H54 (cell line): ENCODE results near the gene SLC30A3.
"Not testable (repeated sequence)": the region's sequence is repeated elsewhere in the genome, so short reads cannot be mapped to it uniquely, and the experiment has no call there.

ENCODE experiments used
- DNase-seq: peaks from one replicate; pipeline ENCODE4 v3.0.0; 2011; ENCODE audit warnings: low spot score, mixed read lengths; ENCODE audit not compliant: insufficient read length
- FAIRE-seq: peaks from 3 replicates; lab custom pipeline; 2011; peaks lifted over from hg19 to GRCh38; lab: Jason Lieb, UNC
- POLR2A ChIP-seq: IDR thresholded peaks from 2 replicates; pipeline ENCODE4 v1.6.1; 2011; ENCODE audit warnings: low read depth, mild to moderate bottlenecking, low read length

The SLC30A3 gene

GRCh38 chr2:27275211-27276150, 12.6 kb upstream of the SLC30A3 start, which contains the start of gene DNAJC5G:
Gene DNAJC5G, plus strand, starts transcription at chr2:27275433. Its CDS starts 1,296 bp downstream, at chr2:27276729.
- FAIRE-seq: no peak
- no peak for TF ChIP-seq POLR2A

DNA sequence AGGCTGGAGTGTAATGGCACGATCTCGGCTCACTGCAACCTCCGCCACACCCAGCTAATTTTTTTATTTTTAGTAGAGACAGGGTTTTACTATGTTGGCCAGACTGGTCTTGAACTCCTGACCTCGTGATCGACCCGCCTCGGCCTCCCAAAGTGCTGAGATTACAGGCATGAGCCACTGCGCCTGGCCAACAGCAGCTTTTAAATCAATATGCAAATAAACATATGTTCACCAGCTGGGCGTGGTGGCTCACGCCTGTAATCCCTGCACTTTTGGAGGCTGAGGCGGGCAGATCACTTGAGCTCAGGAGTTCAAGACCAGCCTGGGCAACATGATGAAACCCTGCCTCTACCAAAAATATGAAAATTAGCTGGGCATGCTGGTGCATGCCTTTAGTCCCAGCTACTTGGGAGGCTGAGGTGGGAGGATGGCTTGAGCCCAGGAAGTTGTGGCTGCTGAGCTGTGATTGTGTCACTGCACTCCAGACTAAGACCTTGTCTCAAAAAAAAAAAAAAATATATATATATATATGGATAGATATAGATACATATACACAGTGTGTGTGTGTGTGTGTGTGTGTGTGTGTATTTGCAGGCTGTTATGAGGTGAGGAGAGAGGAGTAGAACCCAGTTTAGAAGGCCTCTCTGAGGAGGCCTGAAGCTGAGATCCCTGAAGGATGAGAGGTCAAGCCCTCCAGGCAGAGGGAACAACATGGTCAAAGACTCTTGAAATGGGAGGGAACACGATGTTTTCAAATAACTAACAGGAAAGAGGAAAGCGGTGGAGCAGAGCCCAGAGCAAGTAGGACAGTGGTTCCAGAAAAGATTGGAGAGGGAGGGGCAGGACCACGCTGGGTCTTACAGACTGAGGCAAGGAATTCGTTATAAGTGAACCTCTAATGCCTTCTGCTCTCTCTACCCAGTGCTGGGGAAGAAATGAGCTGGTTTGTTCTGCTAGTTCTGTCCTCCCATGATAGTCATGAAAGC, 10.0 kb upstream of the SLC30A3 start:
- not testable (repeated sequence) for FAIRE-seq

More at GRCh38 chr2:27275211-27276150, 12.6 kb upstream of the SLC30A3 start, which contains the start of gene DNAJC5G:
- DNase-seq: no peak

GRCh38 chr2:27271631-27272340, 8.9 kb upstream of the SLC30A3 start:
- FAIRE-seq: no peak

More for the DNA sequence above, 10.0 kb upstream of the SLC30A3 start:
- DNase-seq: not testable (repeated sequence)

GRCh38 chr2:27270670-27271069, 7.8 kb upstream of the SLC30A3 start:
- no peak for TF ChIP-seq POLR2A
- no peak for FAIRE-seq
- DNase-seq: no peak

More at GRCh38 chr2:27271631-27272340, 8.9 kb upstream of the SLC30A3 start:
- no peak for TF ChIP-seq POLR2A
- no peak for DNase-seq

DNA sequence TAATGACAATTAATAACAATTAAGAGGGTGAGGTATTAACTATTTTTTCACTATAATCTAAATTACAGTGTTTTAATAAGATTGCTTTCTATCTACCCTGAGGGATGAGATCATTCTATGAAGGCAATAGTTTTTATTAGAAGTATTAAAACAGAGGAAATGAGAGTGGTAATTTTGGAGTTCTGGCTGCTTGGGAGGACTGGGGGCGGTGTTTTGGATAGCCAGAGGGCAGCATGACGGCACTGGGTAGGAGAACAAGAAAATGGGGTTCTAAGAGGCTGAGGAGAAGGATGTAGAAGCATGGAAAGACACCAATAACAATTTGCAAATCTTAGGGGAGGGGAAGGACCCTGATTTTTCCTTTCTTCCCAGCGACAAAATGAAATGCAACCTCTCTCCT, 7.3 kb upstream of the SLC30A3 start:
- DNase-seq (no peak), FAIRE-seq (no peak)
- no peak for TF ChIP-seq POLR2A

- FAIRE-seq, DNase-seq: not testable (repeated sequence)
Measured at GRCh38 chr2:27268296-27268695, 5.4 kb upstream of the SLC30A3 start.

GRCh38 chr2:27265536-27265870, 2.7 kb upstream of the SLC30A3 start:
- FAIRE-seq (no peak), DNase-seq (no peak)
- TF ChIP-seq POLR2A: no peak

DNA sequence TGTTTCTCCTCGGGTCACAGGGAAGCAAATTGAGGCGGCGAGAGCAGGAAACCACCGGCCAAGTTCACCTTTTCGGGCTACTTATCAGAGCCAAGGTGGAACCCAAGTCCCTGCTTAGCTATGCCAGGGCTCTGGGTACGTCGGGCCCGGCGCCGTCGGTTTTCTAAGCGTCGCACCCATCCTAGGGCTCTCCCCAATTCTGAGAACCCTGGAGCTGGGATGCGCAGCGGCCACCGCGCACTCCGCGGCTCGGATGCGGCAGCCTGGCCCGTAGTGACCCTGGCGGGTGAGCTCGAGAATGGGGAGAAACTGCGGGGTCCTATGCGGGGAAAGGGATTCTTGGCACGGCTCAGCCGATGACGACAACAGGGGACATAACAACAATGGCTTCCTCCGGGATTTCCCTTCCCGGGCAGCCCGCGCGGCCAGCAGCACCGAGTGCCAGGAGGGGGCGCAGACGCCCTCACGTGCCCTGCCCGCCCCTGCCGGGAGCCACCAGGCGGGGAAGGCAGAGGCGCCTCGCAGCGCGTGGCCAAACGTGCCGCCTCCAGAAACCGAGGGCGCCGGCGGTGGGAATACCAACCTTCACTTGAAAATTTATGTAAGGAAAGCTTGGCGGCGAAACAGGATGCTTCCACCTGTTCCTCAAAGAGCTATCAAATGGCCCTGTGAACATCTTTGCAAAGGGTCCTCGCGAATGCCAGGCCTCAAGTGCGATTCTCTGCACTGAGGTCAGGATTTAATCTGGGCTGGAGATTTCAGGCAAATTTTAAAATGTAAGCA, 2.1 kb upstream of the SLC30A3 start:
- DNase-seq (no peak), FAIRE-seq (no peak)
- TF ChIP-seq POLR2A: no peak

GRCh38 chr2:27264253-27264752, 1.5 kb upstream of the SLC30A3 start:
- DNase-seq: no peak
- TF ChIP-seq POLR2A: no peak
- no peak for FAIRE-seq

GRCh38 chr2:27263287-27264252, 723 bp upstream of the SLC30A3 start:
- no peak for FAIRE-seq

GRCh38 chr2:27261926-27262298, 935 bp downstream of the SLC30A3 start:
- FAIRE-seq (no peak), DNase-seq (no peak)
- TF ChIP-seq POLR2A: no peak

More at GRCh38 chr2:27263287-27264252, 723 bp upstream of the SLC30A3 start:
- TF ChIP-seq POLR2A: no peak
- no peak for DNase-seq
